Parathyroid adenoma (tissue), 2 donors: Measurements from ENCODE around the gene SERPINH1.
A peak's percentile ranks its signal among the peaks of the same experiment; 100 is the strongest.

ENCODE experiments used
- H2AFZ ChIP-seq: fragments of 300-600 bp; sonication (generic); one replicate; pipeline ENCODE4 v1.7.0; 2017; ENCODE audit warnings: antibody characterized with exemption, mild to moderate bottlenecking
- H3K27ac ChIP-seq: fragments of 300-600 bp; sonication (generic); one replicate; pipeline ENCODE4 v1.7.0; 2017
- H3K27me3 ChIP-seq: fragments of 300-600 bp; sonication (generic); one replicate; pipeline ENCODE4 v1.7.0; 2017; ENCODE audit warnings: low read length; ENCODE audit not compliant: control insufficient read depth, insufficient read depth
- H3K36me3 ChIP-seq: fragments of 300-600 bp; sonication (generic); one replicate; pipeline ENCODE4 v1.7.0; 2017; ENCODE audit warnings: low read length; ENCODE audit not compliant: control insufficient read depth, insufficient read depth
- H3K4me1 ChIP-seq: fragments of 300-600 bp; sonication (generic); one replicate; pipeline ENCODE4 v1.7.0; 2017; ENCODE audit warnings: control low read depth
- H3K4me2 ChIP-seq: fragments of 300-600 bp; sonication (generic); one replicate; pipeline ENCODE4 v1.7.0; 2017; ENCODE audit warnings: low read length
- H3K4me3 ChIP-seq: fragments of 300-600 bp; sonication (generic); one replicate; pipeline ENCODE4 v1.7.0; 2017; ENCODE audit warnings: low read depth, low read length
- H3K79me2 ChIP-seq: fragments of 300-600 bp; sonication (generic); one replicate; pipeline ENCODE4 v1.7.0; 2017; ENCODE audit warnings: control low read depth
- H3K9ac ChIP-seq: fragments of 300-600 bp; sonication (generic); one replicate; pipeline ENCODE4 v1.7.0; 2017; ENCODE audit warnings: mild to moderate bottlenecking
- H3K9me3 ChIP-seq: fragments of 300-600 bp; sonication (generic); one replicate; pipeline ENCODE4 v1.7.0; 2017; ENCODE audit warnings: low read length; ENCODE audit not compliant: control insufficient read depth
- TF ChIP-seq, protein P1 (sequence below): fragments of 300-600 bp; sonication (generic); IDR thresholded peaks from one replicate; pipeline ENCODE4 v1.7.0; 2017; ENCODE audit warnings: antibody characterized with exemption, mild to moderate bottlenecking
- donor health status: primary hyperparathyroidism.

SERPINH1 gene

DNA sequence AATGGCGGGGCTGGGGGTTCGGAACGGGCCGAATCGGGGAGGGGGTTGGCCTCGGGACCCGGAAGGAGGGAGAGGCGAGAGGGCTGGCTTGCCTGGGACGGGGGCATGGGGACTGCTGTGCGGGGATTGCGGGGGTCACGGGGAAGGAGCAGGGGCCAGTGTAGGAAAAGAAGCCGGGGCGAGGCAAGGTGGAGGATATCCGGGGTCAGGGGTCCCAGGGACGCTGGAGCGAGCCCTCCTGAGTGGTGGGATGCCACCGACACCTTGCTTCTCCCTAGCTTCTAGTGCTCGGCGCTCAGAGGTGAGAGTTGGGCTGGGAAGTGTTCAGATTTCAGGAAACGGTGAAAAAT lies 35.9 kb upstream of the SERPINH1 start:
- Histone ChIP-seq H3K27ac (no peak overlapping the region), H3K4me2 (peak overlapping the region; percentile 63), H3K9ac (no peak overlapping the region), H3K36me3 (no peaks in the 10 kb centered on the region), H3K4me3 (peak overlapping the region; percentile 31), H2AFZ (peak overlapping the region; percentile 75), H3K4me1 (no peaks in the 10 kb centered on the region), H3K79me2 (no peaks in the 10 kb centered on the region), H3K27me3 (no peaks in the 10 kb centered on the region), H3K9me3 (no peaks in the 10 kb centered on the region)
- TF ChIP-seq, protein P1, sequence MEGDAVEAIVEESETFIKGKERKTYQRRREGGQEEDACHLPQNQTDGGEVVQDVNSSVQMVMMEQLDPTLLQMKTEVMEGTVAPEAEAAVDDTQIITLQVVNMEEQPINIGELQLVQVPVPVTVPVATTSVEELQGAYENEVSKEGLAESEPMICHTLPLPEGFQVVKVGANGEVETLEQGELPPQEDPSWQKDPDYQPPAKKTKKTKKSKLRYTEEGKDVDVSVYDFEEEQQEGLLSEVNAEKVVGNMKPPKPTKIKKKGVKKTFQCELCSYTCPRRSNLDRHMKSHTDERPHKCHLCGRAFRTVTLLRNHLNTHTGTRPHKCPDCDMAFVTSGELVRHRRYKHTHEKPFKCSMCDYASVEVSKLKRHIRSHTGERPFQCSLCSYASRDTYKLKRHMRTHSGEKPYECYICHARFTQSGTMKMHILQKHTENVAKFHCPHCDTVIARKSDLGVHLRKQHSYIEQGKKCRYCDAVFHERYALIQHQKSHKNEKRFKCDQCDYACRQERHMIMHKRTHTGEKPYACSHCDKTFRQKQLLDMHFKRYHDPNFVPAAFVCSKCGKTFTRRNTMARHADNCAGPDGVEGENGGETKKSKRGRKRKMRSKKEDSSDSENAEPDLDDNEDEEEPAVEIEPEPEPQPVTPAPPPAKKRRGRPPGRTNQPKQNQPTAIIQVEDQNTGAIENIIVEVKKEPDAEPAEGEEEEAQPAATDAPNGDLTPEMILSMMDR: no peak

DNA sequence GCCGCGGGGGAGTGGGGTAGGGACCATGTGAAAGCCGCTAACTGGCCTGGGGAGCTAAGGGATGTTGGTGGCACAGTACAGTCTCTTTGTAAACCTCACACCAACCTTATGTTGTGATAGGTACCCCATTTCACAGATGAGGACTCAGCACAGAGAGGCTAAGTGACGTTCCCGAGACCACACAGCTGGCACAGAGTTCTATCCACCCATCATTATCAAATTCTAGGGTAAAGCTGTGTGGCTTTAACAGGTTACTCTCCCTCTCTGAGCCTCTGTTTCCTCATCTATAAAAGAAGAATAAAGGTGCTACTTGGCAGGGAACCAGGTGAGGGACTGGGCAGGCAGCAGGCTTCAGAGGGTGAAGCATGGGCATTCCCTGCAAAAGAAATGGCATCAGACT lies 34.9 kb upstream of the SERPINH1 start:
- Histone ChIP-seq H3K4me2 (no peak overlapping the region), H3K4me3 (no peak overlapping the region), H3K27ac (no peak overlapping the region), H3K27me3 (no peaks in the 10 kb centered on the region), H3K4me1 (no peaks in the 10 kb centered on the region), H3K36me3 (no peaks in the 10 kb centered on the region), H3K9me3 (no peaks in the 10 kb centered on the region), H2AFZ (no peak overlapping the region), H3K9ac (no peak overlapping the region), H3K79me2 (no peaks in the 10 kb centered on the region)
- TF ChIP-seq, protein P1: no peak

DNA sequence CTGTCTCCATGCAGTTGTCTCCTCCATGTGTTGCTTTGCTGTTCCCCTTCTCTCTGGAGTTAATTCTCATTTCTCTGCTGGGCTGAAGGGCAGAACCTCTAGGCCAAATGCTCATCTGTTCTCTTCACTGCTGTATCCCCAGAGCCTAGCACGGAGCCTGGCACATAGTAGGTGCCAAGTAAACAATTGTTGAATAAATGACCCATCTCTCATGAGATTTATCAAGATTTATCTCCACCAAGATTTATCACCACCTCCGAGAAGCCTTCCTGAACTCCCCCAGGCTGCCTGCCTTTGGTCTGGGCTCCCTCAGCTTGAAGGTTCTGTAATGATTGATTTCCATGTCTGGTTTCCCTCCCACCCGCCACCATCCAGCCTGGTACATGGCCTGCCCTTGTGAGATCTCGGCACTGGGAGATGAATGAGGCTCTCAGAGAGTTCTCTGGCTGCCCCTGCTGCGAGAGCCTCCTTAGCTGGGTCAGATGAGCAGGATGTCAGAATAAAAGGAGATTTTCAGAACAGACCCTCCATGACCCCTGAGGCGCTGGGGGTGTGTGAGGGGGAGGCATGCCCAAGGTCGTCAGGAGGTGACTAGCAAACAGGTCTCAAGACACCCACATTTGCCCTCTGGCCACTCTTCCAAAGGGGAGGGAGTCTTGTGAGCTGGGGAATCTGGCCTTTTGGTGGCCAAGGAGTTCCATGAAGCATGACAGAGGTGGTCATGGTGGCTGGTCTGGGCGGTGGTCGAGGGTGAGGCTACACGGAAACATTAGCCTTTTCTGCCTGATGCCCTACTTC lies 33.9 kb upstream of the SERPINH1 start:
- TF ChIP-seq, protein P1: no peak
- Histone ChIP-seq H3K4me1 (no peaks in the 10 kb centered on the region), H2AFZ (no peak overlapping the region), H3K4me2 (no peak overlapping the region), H3K9me3 (no peaks in the 10 kb centered on the region), H3K36me3 (no peaks in the 10 kb centered on the region), H3K27me3 (no peaks in the 10 kb centered on the region), H3K9ac (no peak overlapping the region), H3K4me3 (no peak overlapping the region), H3K27ac (no peak overlapping the region), H3K79me2 (no peaks in the 10 kb centered on the region)

DNA sequence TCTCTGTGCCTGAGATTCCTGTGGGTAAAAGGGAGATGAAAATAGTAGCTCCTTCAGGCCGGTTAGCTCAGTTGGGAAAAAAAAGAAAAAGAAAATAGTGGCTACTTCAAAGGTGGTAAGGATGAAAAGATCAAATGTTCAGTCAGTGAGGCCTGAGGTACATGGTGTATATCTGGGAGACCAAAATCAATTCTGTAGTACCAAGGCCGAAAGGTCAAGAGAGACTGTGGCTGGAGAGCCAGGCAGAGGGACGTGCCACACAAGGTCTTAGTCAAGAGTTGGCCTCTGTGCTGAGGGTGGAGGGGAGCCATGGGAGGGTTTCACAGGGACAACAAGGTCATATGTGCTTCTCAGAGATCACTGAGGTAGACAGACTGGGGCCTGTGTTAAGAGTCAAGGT lies 31.5 kb upstream of the SERPINH1 start:
- no peak overlapping the region for H3K9ac ChIP-seq
- H3K27me3 ChIP-seq: no peaks in the 10 kb centered on the region
- no peaks in the 10 kb centered on the region for H3K4me1 ChIP-seq
- no peaks in the 10 kb centered on the region for H3K79me2 ChIP-seq
- H3K4me3 ChIP-seq: no peak overlapping the region
- no peak overlapping the region for H2AFZ ChIP-seq
- TF ChIP-seq, protein P1: no peak
- H3K9me3 ChIP-seq: no peaks in the 10 kb centered on the region
- no peaks in the 10 kb centered on the region for H3K36me3 ChIP-seq
- no peak overlapping the region for H3K27ac ChIP-seq
- no peak overlapping the region for H3K4me2 ChIP-seq

DNA sequence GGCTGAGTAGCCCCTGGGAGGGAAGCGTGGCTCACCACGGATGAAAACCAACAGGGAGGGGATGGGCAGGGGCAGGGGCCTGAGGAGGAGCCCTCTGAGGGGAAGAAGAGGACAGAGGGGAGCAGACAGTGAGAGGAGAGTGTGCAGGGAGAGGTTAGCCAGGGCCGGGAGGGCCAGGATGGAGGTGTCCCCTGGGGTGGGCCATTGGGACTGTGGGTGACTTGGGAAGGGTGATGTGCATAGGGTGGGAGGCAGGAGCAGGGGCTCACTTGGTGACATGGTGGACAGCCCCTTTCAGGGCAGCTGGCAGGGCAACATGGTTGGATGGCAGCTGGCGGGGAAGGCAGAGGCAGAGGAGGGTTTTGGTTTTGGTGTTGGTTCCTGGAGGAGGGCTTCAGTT lies 30.7 kb upstream of the SERPINH1 start:
- H3K4me2 ChIP-seq: no peak overlapping the region
- H3K36me3 ChIP-seq: no peaks in the 10 kb centered on the region
- no peak overlapping the region for H3K4me3 ChIP-seq
- no peaks in the 10 kb centered on the region for H3K27me3 ChIP-seq
- H3K9ac ChIP-seq: no peak overlapping the region
- TF ChIP-seq, protein P1: no peak
- no peaks in the 10 kb centered on the region for H3K79me2 ChIP-seq
- H2AFZ ChIP-seq: no peak overlapping the region
- H3K9me3 ChIP-seq: no peaks in the 10 kb centered on the region
- no peaks in the 10 kb centered on the region for H3K4me1 ChIP-seq
- no peak overlapping the region for H3K27ac ChIP-seq
